Posterior vena cava (tissue), 2 donors: ENCODE results near the gene SMAD5. TPM values are rescaled to one million over a fixed set of nuclear protein-coding genes. Genes with fewer than 3 reads are reported as not detected.

ENCODE experiments used
- DNase-seq: peaks from one replicate; pipeline ENCODE4 v3.0.0-alpha.2; 2020; ENCODE audit warnings: low spot score
- intact Hi-C, 2 donors: fragments of 100-400 bp; cut with DNase I; formaldehyde crosslinking; loops; one replicate each; pipeline versions ENCODE4 v1.14.1 to v1.14.2; 2022 to 2023
- total RNA-seq, 2 donors: library from RNA; stranded (reverse); fragmentation: NEBNext Ultra II Directional; extraction: Animal tissue kit (Norgen Biotek cat#: 25700); gene quantifications; one replicate each; pipeline ENCODE4 v1.2.1, GENCODE V29; 2021
- donor health status: DM: yes; HTN: yes; CAD: no.
- donor health status: DM: yes; HTN: yes; CAD: no.

The SMAD5 gene
- total RNA-seq, 2 donors from 2014 or later, result 71.0 to 79.2 TPM

DNA sequence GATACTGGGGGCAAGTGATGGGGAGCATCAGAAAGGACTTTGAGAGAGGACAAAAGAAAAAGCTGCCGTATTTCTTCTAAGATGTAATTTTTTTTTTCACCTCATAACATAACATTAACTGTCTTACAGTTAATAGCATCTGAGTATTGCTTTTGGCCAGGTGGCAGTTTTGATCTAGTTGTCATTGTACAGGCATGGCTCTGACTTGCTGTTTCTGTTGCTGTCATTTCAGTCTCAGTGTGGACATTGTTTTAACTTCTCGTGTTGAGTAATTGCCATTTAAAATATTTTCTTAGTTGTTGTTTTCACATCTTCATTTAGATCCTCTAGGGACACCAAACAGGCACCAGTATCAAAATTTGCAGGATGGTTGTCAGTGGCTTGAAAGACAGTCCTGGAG is 12.4 kb downstream of the SMAD5 start:
- no peak for DNase-seq
- intact Hi-C loops, result no loop called here

DNA sequence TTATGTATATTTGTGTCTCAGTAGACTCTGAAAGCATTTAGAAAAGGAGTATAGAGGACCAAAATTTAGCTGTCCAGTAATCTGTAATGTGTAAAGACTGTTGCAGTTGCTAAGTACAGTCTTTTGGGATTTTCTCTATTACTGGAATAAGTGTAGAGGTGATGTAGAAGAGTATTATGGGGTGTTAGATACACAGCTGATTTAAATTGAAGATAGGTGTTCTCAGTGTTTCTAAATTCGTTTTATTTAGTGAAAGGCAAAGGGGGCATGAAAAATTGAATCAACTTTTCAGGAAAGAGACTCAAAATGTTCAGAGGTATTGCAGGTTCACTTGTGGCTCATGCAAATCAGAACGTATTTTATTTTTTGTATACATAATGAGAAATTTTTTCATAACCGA is 13.6 kb downstream of the SMAD5 start:
- intact Hi-C loops, result no loop called here
- no peak for DNase-seq

DNA sequence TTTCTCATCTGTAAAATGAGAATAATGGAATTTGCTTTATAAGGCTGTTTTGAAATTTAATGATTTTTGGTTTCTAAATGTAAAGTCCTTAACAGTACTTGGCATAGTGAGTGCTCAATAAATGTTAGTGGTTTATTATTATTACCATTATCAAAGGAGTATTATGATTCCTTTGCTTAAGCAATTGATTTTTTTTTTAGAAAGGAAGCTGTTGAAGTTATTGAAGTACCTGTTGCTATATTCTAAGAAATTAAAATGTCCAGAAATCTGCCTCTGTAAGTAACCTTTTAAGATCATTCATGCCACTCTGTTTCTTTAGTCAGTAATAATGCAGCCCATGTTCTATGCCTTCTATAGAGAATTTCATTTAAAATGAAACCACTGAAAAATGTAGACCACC is 15.0 kb downstream of the SMAD5 start:
- no peak for DNase-seq
- intact Hi-C loops, result no loop called here

DNA sequence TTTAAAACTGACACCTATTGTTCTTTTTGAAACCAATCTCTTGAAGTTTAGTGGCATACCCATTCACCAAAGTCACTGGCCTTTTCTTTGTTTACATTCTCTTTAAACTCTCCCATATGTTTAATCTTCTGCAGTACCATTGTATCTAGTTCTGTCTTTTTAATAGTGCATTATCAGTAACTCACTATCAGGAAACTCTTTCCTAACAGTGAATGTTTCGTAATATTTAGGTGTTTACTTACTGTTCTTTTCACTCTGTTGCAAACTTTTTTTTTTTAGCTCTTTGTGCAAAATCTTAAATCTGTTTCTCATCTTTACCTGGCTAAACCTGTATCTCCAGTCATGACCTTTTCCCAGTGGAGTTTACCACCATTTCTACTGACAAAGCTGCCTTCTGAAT is 17.2 kb downstream of the SMAD5 start:
- intact Hi-C loops, result no loop called here
- no peak for DNase-seq

DNA sequence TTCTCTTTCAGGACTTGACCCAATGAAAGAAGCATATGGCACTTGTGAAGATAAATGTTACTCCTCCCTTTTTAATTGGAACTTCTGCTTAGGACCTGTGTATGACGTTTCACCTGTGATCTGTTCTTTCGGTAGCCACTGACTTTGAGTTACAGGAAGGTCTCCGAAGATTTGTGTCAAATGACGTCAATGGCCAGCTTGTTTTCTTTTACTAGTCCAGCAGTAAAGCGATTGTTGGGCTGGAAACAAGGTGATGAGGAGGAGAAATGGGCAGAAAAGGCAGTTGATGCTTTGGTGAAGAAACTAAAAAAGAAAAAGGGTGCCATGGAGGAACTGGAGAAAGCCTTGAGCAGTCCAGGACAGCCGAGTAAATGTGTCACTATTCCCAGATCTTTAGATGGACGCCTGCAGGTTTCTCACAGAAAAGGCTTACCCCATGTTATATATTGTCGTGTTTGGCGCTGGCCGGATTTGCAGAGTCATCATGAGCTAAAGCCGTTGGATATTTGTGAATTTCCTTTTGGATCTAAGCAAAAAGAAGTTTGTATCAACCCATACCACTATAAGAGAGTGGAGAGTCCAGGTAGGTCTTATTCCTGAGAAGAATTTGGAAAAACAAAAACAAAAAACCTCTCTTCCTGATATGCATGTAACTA is 21.1 kb downstream of the SMAD5 start:
- intact Hi-C loops, result no loop called here
- DNase-seq, result no peak

DNA sequence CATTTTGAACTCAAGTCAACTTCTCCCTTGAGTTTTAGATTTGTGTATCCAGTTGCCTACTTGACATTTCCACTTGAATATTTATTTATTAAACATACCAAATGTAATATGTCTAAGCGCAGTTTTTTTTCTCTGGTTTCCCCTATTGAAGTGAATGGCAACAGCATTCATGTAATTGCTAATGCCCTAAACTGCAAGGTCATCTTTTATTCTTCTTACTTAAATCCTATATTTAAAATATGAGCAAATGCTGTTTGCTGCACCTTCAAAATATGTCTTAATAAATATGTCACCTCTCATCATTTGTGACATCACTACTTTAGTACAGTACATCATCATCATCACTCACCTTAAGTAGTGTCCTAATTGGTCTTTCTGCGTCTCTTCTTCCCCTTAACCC is 22.4 kb downstream of the SMAD5 start:
- no peak for DNase-seq
- intact Hi-C loops, result no loop called here

DNA sequence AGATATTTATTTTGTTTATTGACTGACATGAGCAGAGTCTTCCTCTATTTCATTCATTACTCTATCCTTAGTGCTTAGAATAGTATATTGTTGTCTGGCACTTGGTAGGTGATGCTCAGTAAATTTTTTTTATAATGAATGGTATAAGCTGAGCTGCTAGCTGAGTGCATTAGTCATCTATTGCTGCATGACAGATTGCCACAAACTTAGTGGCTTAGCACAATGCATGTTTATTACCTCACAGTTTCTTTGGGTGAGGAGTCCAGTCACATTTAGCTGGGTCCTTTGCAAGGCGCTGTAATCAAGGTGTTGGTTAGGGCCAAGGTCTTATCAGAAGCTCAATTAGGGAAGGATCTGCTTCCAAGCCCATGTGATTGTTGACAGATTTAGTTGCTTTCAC is 23.1 kb downstream of the SMAD5 start:
- intact Hi-C loops, result no loop called here
- DNase-seq, result no peak

DNA sequence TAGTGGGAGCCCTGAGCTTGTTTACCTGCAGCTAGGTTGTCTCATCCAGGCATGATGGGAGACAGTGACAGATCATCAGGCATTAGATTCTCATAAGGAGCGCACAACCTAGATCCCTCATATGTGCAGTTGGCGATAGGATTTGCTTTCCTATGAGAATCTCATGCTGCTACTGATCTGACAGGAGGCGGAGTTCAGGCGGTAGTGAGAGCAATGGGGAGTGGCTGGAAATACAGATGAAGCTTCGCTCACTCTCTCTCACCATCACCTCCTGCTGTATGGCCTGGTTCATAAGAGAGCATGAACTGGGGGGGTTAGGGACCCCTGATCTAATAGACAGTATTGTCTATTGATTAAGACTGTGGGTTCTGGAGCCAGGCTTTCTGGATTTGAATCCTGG is 24.9 kb downstream of the SMAD5 start:
- intact Hi-C loops, result no loop called here
- DNase-seq, result no peak

DNA sequence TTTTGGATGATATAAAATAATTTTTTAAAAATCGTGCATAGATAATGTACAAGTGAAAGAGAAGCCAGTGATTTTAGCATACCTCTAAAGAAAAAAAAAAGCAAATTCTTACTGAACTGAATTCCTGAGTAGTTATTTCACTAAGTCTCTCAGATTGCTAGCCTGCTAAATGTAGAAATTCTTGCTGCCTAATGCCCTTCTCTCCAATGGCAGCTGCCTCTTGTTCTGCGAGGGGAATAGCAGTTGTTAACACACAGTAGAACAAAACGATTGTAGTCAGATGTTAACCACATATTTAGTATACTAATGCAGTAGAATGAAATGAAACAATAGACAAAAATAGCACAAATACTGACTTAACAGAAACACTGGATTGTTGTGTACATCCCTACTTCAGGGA is 26.8 kb downstream of the SMAD5 start:
- intact Hi-C loops, result no loop called here
- no peak for DNase-seq

DNA sequence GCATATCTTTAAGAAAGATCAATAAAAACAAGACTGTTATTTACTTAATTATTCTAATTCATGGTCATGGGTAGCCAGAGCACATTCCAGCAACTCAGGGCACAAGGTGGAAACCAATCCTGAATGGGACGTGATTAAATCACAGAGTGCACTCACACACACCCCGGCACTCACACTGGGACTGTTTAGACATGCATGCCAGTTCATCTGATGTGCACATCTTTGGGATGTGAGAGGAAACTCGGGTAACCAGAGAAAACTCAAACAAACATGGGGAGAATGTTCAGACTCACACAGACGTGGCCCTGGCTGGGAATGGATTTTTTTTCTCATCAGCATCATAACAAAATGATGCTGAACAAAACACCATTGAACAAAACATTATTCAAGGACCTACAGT is 29.4 kb downstream of the SMAD5 start:
- intact Hi-C loops, result no loop called here
- no peak for DNase-seq

DNA sequence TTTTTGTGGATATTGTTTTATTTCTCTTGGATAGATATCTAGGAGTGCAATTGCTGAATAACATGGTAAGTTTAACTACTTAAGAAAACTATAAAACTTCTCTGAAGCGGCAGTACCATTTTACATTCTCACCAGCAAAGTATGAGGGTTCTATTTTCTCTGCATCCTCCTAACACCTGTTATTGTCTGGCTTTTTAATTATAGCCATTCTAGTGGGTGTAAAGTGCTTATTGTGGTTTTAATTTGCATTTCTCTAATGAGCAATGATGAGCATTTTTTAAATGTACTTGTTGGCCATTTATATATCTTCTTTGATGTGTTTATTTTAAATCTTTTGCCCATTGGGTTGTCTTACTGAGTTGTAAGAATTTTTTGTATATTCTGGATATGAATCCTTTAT is 31.6 kb downstream of the SMAD5 start:
- intact Hi-C loops, result no loop called here
- no peak for DNase-seq

DNA sequence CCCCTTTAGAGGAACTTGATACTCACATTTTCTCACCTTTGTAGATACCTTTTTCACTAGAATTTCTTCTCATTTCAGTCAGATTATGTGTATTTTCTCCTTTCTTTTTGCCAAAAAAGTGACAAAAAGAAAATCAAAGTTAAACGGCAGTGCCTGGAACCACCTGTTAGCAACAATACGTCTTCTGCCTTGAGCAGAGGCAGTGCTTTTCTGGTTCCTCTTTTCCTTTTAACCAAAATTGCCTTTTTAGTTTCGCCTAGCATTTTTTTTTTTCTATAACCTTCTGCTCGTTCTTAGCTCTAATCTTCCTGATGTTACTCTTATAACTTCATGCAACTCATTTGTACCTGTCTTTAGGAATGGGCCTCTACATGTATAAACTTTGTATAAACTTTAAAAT is 34.3 kb downstream of the SMAD5 start:
- intact Hi-C loops, result no loop called here
- DNase-seq, result no peak

DNA sequence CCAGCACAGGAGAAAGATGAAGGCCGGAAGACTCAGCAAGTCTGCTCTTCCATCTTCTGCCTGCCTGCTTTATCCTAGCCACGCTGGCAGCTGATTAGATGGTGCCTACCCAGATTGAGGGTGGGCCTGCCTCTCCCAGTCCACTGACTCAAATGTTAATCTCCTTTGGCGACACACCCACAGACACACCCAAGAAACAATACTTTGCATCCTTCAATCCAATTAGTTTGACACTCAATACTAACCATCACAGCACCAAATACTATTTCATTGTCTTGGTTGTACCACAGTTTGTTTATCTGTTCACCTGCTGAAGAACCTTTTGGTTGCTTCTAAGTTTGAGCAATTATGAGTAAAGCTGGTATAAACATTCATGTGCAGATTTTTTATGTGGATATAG is 36.6 kb downstream of the SMAD5 start:
- intact Hi-C loops, result no loop called here
- DNase-seq, result no peak

DNA sequence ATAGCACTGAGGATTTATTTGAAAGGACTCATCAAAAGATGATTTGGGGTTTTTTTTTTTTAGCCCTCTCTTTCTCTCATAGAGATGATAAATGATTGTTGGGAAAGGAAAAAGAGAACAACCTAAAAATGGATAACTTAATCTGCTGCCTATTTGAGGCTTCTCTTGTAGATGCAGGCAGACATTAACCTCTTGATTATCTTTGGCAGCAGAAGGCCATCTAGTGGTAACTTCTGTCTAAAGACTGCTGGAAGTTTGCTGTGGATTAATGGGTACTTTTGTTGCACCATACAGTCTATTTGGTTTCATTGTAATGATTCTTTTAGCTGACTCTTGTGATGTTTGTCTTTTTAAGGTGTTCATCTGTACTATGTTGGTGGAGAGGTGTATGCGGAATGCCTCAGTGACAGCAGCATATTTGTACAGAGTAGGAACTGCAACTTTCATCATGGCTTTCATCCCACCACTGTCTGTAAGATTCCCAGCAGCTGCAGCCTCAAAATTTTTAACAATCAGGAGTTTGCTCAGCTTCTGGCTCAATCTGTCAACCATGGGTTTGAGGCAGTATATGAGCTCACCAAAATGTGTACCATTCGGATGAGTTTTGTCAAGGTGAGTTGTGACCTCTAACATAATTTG is 41.5 kb downstream of the SMAD5 start:
- DNase-seq, result no peak
- intact Hi-C loops, result loop anchor here in 1 of 2 donors (5.0 kb wide), 1 partner anchor 988 kb away; no protein-coding TSS in a partner anchor

DNA sequence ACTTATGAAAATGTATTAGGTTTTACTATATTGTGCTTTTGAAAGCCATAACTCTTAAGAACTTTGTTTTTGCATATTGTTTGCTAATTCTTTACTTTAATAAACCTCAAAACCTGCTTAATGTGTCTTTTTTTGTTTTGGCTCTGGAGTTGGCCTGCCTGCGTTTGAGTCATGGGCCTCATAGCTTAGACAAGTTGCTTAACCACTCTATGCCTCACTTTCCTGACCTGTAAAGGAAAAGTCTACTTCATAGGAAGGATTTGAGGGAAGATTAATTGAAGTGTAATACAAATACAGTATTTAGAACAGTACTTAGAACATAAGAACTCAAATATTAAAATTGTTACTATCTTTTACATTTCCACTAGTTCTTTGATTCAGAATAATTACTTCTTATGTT is 50.0 kb downstream of the SMAD5 start:
- intact Hi-C loops, result no loop called here
- no peak for DNase-seq

DNA sequence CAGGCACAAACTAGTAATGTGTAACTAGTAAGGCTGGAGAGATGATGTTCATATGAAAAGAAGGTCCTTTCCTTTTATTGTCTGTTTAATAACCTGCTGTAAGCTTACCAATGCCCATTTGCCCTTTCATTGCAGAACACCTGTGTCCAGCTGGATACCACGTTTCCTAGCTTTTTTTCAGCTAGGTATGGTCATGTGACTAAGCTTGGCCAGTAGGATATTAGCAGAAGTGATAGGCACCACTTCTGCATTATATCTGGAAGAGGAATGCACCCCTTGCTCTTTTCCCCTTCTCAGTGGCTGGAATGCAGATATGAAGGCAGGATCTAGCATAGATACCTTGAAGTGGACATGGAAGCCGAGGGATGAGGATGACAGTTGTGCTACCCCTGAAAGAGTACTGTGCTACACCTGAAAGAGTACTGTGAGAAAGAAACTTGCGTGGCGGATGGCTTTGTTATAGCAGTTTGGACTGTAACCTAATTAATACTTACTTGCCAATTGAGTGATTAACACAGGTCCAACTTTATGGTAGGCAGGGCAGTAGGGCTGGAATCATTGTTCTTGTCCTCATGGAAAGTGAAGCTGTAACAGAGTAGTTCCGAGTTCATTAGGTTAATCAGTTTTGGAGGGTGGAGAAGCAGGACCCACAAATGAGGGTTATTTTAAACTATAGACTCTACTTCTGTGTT is 53.5 kb downstream of the SMAD5 start:
- DNase-seq, result no peak
- intact Hi-C loops, result no loop called here

DNA sequence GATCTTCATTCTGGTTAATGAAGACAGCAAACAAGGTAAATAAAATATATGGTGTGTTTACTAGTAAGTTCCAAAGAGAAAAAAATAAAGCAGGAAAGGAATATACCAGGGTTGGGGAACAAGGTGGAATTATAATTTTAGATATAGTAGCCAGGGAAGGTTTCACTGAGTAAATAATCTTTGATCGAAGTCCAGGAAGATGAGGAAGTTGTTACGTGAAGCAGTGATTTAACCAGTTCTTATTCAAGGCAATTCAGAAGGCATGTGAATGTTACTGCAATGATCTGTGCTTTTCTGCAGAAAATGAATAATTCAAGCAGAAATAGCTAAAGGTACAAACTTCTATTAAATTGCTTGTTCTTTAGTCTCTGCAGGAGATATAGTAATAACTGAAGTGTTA is 54.2 kb downstream of the SMAD5 start:
- intact Hi-C loops, result no loop called here
- DNase-seq, result no peak

DNA sequence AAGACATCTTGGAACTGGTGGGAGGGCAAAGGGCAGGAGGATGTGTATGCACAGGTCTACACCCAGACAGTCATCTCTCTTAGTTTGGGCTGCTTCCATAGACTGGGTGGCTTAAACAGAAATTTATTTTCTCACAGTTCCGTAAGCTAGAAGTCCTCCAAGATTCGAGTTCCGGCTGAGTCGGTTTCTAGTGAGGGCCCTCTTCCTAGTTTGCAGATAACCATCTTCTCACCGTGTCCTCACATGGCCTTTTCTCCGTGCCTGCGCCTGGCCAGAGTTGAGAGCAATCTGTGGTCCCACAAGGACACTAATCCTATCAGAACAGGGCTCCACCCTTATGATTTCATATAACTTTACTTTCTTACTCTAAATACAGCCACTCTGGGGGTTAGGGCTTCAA is 56.2 kb downstream of the SMAD5 start:
- intact Hi-C loops, result no loop called here
- DNase-seq, result no peak

DNA sequence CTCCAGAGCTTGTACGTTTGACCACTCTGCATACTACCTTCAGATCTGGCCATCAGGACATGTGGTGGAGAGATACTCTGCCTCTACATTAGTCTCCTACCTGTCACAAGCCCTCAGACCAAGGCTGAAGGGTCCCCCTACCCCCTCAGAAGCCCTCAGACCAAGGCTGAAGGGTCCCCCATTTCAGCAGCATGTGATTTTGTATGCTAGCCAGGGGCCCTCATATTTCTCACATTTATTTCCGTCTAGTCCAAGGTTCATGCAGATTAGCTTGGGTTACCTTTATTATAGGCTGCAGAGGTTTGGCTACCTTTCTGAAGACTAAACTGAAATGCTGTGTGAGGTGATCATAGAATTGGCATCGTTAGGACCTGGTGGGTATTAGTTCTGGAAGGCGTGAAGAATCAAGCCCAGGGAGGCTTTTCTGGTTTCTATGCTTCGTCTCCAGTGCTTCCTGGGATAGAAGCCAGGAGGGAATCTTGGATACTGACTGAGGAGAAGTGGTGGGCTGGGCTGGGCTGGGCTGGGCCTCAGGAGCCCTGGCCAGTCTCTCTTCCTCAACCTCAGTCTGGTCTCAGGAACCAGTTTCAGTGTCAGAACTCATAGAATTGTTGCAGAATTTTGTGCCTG is 57.6 kb downstream of the SMAD5 start:
- intact Hi-C loops, result no loop called here
- no peak for DNase-seq

DNA sequence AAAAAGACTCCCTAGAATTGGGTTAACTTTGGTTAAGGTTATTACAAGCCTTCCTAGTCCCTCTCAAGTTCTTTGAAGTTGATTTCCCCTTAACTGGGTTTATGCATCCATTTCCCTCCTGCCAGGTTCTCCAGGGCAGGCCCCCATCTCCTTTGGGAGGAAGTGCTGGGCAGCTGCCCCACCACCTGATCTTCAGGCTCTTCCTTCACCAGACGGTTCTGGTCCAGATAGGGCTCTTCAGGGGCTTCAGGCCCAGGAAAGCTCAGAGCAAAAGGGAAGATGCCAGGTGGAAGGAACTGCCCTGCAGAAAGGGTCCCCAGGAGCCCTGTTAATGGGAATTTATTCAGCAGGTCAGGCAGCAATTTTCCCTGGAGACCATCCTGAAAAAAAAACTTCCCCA is 58.3 kb downstream of the SMAD5 start:
- no peak for DNase-seq

More for the DNA sequence above, 58.3 kb downstream of the SMAD5 start:
- intact Hi-C loops, result no loop called here
